Dendritic cell treated with granulocyte-macrophage colony-stimulating factor and Interleukin-4, amounts not matched to agents 40 ng/mL and 50 ng/mL, for 4 days (primary cell): ENCODE measurements around the gene LSM7.
"Not testable (repeated sequence)": the region's sequence is repeated elsewhere in the genome, so short reads cannot be mapped to it uniquely, and the experiment has no call there.

Source experiments
- H3K27ac Mint-ChIP-seq: one replicate; pipeline ENCODE4 v1.8.0; 2022; ENCODE audit warnings: mild to moderate bottlenecking, mixed read lengths
- H3K27me3 Mint-ChIP-seq: one replicate; pipeline ENCODE4 v1.8.0; 2022; ENCODE audit warnings: mild to moderate bottlenecking, mixed read lengths
- H3K36me3 Mint-ChIP-seq: one replicate; pipeline ENCODE4 v1.8.0; 2022; ENCODE audit warnings: low read depth, mixed read lengths
- H3K4me1 Mint-ChIP-seq: one replicate; pipeline ENCODE4 v1.8.0; 2022; ENCODE audit warnings: low read depth, mixed read lengths
- H3K4me3 Mint-ChIP-seq: one replicate; pipeline ENCODE4 v1.8.0; 2022; ENCODE audit warnings: mild to moderate bottlenecking, moderate library complexity, mixed read lengths
- H3K9me3 Mint-ChIP-seq: one replicate; pipeline ENCODE4 v1.8.0; 2022; ENCODE audit warnings: mixed read lengths
- intact Hi-C: fragments of 100-400 bp; cut with micrococcal nuclease; formaldehyde crosslinking; loops from one replicate; pipeline ENCODE4 v1.15.0; 2022

LSM7 gene

DNA sequence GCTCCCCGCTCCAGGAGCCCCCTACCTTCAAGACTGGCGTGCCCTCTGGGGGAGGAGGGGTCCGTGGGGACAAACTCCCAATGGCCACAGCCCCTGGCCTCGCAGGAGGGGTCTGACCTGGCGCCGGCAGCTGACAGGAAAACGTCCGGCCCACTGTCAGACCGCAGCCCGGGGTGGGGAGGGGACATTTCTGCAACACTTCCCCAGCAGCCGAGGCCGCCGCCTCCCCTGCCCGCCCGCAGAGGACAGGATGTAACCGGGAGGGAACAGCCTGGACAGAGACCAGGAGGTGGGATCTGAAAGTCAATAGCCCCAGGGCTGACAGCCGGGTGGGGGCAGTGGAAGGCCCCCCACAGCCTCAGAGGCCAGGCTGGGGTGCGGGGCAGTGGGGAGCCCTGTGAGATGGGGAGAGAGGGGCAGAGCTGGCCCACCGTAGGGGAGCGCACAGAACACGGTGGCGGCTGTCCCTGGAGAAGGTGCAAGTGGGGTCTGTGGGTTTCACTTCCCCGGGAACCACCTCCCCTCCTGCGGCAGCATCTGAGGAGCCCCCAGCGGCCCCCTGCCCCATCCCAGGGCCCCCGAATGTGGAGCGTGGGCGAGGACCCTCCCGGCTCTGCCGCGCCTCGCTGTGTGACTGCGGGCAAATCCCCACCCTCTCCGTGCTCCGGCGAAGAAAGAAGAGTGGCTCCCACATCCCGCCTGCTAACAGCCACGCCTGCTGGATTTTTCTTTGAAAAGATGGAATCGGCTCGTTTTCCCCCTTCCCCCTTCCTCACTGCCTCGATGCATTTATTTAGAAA lies 46.1 kb downstream of the LSM7 start, which contains the start of gene PEAK3:
PEAK3 (minus strand) TSS at position 114 of the 800 bp plus-strand sequence. CDS start 1,244 bp downstream, outside the sequence.
- Mint-ChIP-seq H3K4me1 (peaks cover 53% of the 10 kb centered on the region), H3K27ac (peak within 1 kb of the TSS; percentile 93), H3K4me3 (peak within 1 kb of the TSS; percentile 88), H3K36me3 (peaks cover 30% of the 10 kb centered on the region), H3K9me3 (no peaks in the 10 kb centered on the region), H3K27me3 (peaks cover 13% of the 10 kb centered on the region)
- intact Hi-C loops = no loop called here

DNA sequence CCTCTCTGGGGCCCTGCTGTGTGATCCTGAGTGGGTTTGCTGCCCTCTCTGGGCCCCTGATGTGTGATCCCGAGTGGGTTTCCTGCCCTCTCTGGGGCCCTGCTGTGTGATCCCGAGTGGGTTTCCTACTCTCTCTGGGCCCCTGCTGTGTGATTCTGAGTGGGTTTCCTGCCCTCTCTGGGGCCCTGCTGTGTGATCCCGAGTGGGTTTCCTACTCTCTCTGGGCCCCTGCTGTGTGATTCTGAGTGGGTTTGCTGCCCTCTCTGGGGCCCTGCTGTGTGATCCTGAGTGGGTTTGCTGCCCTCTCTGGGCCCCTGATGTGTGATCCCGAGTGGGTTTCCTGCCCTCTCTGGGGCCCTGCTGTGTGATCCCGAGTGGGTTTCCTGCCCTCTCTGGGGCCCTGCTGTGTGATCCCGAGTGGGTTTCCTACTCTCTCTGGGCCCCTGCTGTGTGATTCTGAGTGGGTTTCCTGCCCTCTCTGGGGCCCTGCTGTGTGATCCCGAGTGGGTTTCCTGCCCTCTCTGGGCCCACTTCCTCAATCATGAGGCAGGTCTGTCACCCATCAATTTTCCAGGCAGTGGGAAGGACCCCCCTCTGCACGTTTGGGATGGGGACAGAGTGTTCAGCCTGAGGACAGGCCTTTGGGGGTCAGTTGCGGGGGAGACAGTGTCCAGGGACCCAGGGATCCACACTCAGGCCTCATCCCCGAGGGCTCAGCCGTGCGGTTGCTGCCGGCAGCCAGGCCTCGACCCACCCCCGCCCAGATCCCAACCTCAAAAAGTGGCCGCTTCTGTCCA lies 46.9 kb downstream of the LSM7 start:
- intact Hi-C loops, H3K9me3 Mint-ChIP-seq, H3K27me3 Mint-ChIP-seq: not testable (repeated sequence)
- H3K4me1 Mint-ChIP-seq = peaks cover 60% of the 10 kb centered on the region
- H3K36me3 Mint-ChIP-seq = peaks cover 38% of the 10 kb centered on the region
- H3K4me3 Mint-ChIP-seq = peak overlapping the region; percentile 88
- peak overlapping the region; percentile 93 for H3K27ac Mint-ChIP-seq

DNA sequence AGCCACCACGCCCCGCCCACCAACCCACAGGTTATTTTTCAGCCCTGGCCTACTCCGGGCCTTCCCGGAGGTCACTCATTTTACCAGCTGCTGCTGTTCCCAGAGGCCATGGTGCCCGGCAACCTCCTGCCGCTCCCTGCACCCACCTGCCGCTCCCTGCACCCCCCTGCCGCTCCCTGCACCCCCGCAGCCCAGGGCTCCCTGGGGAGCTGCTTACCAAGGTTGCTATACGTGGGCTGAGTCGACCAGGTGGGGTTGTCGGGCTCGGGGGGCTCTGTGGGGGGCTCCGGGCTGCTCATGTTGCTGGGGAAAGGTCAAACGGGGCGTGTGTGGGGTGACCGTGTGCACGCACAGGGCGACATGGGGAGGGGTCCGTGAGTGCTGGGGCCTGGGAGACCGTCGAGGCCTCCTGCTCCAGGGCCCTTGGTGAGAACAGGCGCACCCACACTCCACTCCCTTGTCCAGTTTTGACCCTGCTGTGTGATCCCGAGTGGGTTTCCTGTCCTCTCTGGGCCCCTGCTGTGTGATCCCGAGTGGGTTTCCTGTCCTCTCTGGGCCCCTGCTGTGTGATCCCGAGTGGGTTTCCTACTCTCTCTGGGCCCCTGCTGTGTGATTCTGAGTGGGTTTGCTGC lies 47.6 kb downstream of the LSM7 start:
- Mint-ChIP-seq H3K36me3 (peaks cover 45% of the 10 kb centered on the region), H3K9me3 (no peaks in the 10 kb centered on the region), H3K4me3 (peak overlapping the region; percentile 23), H3K27me3 (peaks cover 6% of the 10 kb centered on the region), H3K4me1 (peaks cover 62% of the 10 kb centered on the region), H3K27ac (no peak overlapping the region)
- intact Hi-C loops = no loop called here

DNA sequence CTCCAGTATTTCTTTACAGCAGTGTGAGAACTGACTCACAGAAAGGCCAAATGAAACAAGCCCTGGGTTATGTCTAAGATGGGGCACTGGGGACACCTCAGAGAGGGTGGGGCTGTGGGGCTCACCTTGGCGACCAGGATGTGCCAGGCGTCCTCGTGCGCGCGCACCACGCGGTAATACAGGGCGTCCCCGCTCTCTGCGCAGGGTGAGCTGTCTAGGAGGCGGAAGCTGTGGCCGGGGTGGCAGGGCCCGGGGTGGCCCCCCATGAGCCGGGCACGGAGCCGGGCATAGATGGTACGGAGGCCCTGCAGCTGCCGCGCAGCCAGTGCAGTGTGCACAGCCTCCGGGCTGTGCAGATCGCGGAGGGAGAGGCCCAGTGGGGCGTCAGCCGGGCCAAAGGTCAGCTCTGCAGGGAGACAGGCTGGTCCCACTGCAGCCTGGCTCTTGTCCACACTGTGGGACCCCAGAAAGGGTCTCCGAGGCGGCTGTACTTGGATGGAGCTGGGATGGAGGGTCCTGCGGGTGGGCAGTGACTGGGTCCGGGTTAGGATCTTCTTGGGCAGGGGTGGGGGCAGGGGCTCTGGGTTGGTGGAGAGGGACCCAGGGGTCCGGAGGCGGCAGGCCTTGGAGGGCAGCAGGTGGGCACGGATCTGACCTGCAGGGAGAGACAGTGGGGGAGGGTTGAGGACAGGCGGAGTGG lies 49.8 kb downstream of the LSM7 start:
- Mint-ChIP-seq H3K27me3 (peaks cover 4% of the 10 kb centered on the region), H3K9me3 (no peaks in the 10 kb centered on the region), H3K4me3 (no peak overlapping the region), H3K36me3 (peaks cover 62% of the 10 kb centered on the region), H3K4me1 (peaks cover 74% of the 10 kb centered on the region), H3K27ac (no peak overlapping the region)
- intact Hi-C loops = loop anchor here (10.0 kb wide), 1 partner anchor 336 kb away; no protein-coding TSS in a partner anchor

DNA sequence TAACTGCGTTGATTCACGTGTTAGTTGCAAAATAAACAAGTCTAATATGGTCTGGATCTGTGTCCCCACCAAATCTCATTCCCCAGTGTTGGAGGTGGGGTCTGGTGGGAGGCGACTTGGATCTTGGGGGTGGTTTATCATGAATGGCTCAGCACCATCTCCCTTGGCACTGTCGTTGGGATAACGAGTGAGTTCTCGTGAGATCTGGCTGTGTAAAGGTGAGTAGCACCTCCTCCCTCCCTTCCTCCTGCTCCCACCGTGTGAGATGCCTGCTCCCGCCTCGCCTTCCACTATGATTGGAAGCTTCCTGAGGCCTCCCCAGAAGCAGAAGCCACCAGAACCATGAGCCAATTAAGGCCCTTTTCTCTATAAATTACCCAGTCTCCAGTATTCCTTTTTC lies 51.2 kb downstream of the LSM7 start:
- H3K4me3 Mint-ChIP-seq = no peak overlapping the region
- H3K27me3 Mint-ChIP-seq = no peaks in the 10 kb centered on the region
- no peaks in the 10 kb centered on the region for H3K9me3 Mint-ChIP-seq
- H3K27ac Mint-ChIP-seq = no peak overlapping the region
- H3K4me1 Mint-ChIP-seq = peaks cover 78% of the 10 kb centered on the region
- H3K36me3 Mint-ChIP-seq = peaks cover 76% of the 10 kb centered on the region
- intact Hi-C loops = loop anchor here (10.0 kb wide), 1 partner anchor 338 kb away; no protein-coding TSS in a partner anchor

DNA sequence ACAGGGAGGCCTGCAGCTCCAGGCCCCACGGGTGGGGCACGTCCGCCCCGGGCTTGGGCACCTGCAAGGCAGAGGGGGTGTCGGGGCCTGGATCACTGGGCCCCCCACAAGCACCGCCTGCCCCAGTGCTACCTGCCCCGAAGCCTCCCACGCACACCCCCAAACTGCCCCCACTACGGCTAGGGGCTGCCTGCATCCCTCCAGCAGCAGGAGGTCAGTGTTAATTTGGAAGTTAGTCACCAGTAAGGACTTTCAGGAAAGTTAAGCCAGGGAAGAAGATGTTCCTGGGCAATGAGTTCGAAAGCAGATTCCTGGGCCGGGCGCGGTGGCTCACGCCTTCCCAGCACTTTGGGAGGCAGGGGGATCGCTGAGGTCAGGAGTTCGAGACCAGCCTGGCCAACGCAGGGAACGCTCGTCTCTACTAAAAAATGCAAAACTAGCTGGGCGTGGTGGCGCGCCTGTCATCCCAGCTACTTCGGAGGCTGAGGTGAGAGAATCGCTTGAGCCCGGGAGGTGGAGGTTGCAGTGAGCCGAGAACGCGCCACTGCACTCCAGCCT lies 51.9 kb downstream of the LSM7 start:
- Mint-ChIP-seq H3K27ac (no peak overlapping the region), H3K27me3 (no peaks in the 10 kb centered on the region), H3K9me3 (no peaks in the 10 kb centered on the region), H3K4me1 (peaks cover 78% of the 10 kb centered on the region), H3K4me3 (no peak overlapping the region), H3K36me3 (peaks cover 76% of the 10 kb centered on the region)
- intact Hi-C loops = loop anchor here (10.0 kb wide), 1 partner anchor 338 kb away; no protein-coding TSS in a partner anchor

DNA sequence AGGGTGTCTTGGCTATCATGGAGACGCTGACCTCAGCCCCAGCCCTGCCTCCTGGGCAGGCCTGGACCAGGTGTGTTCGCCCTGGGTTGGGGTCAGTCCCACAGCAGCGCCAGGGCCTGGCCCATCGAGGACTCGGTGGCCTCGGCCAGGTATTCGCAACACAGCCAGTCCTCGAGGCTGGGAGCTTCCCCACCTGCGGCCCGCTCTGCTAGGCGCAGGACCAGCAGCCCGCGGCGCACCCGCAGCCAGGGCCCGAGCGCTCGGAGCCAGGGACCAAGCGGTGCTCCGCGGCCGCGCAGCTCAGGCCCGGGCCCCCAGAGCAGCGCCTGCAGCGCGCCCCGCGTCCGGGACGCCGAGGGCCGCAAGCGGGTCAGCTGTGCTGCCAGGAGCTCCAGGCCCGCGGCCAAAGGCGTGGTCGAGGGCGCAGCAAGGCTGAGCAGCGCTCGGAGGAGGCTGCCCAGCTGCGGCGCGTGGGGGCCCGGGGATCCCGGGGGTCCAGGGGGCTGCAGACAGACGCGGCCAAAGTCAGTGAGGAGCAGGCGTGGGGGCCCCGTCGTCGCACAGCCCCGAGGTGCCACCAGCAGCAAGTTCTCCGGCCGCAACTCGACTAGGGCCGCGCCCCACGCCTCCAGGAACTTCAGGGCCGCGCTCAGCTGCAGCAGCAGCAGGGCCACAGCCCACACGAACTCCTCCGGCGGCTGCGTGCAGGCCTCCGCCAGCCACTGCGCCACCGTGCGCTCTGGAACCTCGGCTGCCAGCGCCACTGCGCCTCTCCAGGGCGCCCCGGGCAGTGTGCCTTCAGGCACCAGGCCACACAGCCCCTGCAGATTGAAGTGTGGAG lies 52.6 kb downstream of the LSM7 start:
- Mint-ChIP-seq H3K4me3 (no peak overlapping the region), H3K9me3 (no peaks in the 10 kb centered on the region), H3K27me3 (no peaks in the 10 kb centered on the region), H3K4me1 (peaks cover 78% of the 10 kb centered on the region), H3K27ac (peak overlapping the region; percentile 98), H3K36me3 (peaks cover 83% of the 10 kb centered on the region)
- intact Hi-C loops = loop anchor here (2.0 to 10.0 kb wide), 2 partner anchors 41 to 339 kb away; no protein-coding TSS in a partner anchor

DNA sequence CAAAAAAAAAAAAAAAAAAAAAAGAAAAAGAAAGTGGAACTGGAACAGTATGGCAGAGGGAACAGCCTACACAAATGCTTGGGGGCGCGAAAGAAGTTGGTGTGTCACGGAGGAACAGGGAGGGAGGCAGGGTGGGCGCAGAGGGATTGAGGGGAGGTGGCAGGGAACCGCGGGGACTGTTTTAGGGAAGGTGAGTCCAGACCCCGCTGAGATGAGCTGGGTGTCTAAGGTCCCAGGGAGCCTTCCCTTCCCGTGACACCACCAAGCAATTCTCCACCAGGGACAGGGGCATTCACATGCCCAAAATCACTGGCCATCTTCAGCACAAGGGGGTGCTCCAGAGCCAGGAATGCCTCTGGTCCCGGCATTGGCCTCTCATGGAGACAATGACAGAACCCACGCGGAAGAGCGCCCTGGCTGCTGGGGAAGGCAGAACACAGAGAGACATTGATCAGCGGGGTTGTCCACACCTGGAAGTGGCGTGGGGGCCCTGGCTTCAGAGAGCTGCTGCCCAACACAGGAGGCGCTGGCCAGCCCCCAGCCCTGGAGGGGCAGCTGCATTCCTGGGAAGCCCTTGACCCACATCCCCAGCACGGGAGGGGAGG lies 53.4 kb downstream of the LSM7 start:
- H3K4me3 Mint-ChIP-seq = peak overlapping the region; percentile 58
- intact Hi-C loops = loop anchor here (2.0 to 10.0 kb wide), 3 partner anchors 42 to 340 kb away; partner anchors contain the start of gene AP3D1
- H3K4me1 Mint-ChIP-seq = peaks cover 71% of the 10 kb centered on the region

DNA sequence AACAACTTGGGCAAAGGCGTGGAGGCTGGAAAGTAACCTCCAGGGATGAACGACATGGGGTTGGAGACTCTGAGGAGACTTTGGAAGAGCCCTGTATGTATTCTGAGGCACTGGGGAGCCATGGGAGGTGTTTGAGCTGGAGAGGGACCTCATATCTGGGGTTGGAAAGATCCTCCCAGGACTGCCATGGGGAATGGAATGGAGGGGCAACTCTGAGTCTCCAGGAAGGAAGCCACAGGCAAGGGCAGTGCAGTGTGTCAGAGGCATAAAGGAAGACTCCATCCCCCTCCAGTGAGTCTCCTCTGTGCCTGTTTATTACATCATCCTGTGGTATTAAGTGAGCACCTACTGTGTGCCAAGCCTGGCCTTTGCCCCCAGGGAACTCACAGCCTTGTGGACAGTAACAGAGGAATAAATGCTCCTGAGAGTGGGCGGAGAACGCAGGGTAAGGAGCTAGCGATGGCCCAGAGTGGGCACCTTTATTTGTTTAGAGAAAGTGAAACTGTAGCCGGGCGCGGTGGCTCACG lies 54.1 kb downstream of the LSM7 start:
- Mint-ChIP-seq H3K27me3 (no peaks in the 10 kb centered on the region), H3K27ac (peak overlapping the region; percentile 98), H3K9me3 (no peaks in the 10 kb centered on the region), H3K4me3 (peak overlapping the region; percentile 90), H3K4me1 (peaks cover 68% of the 10 kb centered on the region), H3K36me3 (peaks cover 94% of the 10 kb centered on the region)
- intact Hi-C loops = loop anchor here (2.0 to 10.0 kb wide), 3 partner anchors 43 to 341 kb away; partner anchors contain the start of gene AP3D1

More for the DNA sequence above, 53.4 kb downstream of the LSM7 start:
- H3K27ac Mint-ChIP-seq = peak overlapping the region; percentile 98
- no peaks in the 10 kb centered on the region for H3K27me3 Mint-ChIP-seq
- H3K36me3 Mint-ChIP-seq = peaks cover 91% of the 10 kb centered on the region
- H3K9me3 Mint-ChIP-seq = no peaks in the 10 kb centered on the region

DNA sequence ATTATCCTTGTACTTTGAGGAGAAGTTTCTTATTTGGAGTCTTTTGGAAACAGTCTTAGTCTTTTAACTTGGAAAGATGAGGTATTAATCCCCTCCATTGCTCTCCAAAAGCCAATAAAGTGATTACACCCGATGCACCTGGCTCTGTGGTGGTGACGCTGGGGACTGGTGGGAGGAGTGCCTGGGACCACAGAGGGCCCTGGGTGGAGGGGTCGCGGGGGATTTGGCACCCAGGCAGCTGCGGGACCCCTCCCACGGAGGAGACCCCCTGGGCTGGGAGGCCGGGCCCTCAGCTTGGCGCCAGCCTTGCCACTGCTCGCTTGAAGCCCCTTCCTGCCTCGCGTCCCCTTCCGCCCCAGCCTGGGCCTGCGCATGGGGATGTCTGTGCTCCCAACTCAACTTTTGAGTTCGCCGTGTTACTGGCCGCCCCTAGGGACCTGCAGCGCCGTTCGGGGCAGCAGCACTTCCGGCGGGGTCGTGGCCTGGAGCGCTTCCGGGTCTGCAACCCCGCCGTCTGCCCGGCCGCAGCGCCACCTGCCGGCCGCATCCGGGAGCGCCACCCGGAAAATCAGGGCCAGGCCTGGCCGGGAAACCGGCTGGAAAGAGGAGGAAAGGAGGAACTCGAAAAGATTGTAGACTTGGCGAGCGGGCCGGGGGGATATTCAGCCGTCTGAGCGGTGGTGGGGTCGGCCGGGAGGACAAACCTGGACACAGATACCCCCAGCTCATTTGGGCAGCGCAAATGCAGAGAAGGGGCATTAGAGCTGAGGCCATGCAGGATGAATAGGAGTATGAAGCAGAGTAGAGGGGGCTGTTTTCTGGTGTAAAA lies 54.8 kb downstream of the LSM7 start:
- H3K27ac Mint-ChIP-seq = peak overlapping the region; percentile 98
- no peaks in the 10 kb centered on the region for H3K9me3 Mint-ChIP-seq
- peaks cover 61% of the 10 kb centered on the region for H3K4me1 Mint-ChIP-seq
- H3K36me3 Mint-ChIP-seq = peaks cover 89% of the 10 kb centered on the region
- H3K27me3 Mint-ChIP-seq = no peaks in the 10 kb centered on the region
- intact Hi-C loops = loop anchor here (1.0 to 10.0 kb wide), 4 partner anchors 37 to 341 kb away; partner anchors contain the start of genes AP3D1, PLEKHJ1 and SF3A2
- peak overlapping the region; percentile 90 for H3K4me3 Mint-ChIP-seq
